Pancreas (tissue), 10 donors: Measurements from ENCODE around the gene EEF1B2. TPM values are rescaled to one million over a fixed set of nuclear protein-coding genes. Genes with fewer than 3 reads are reported as not detected.
"Not testable (repeated sequence)": the region's sequence is repeated elsewhere in the genome, so short reads cannot be mapped to it uniquely, and the experiment has no call there.

ENCODE experiments used
- ATAC-seq, 4 donors: fragments of 200-7000 bp; cut with Tn5 transposase; one replicate each; pipeline versions ENCODE4 v1.8.0 to v1.9.1; 2020; ENCODE audit warnings: mild to moderate bottlenecking in 4 of 4, moderate library complexity in 4 of 4
- DNase-seq, 6 donors: peaks; one replicate each; pipeline ENCODE4 v3.0.0-alpha.2; 2020
- FAIRE-seq: peaks from 2 replicates; lab custom pipeline; 2012; peaks lifted over from hg19 to GRCh38; lab: Jason Lieb, UNC
- H3K27ac ChIP-seq, 4 donors: fragments of 200-600 bp; sonication (generic); 1 replicate in 3 of 4; 2 replicates in 1 of 4; pipeline versions ENCODE4 v1.5.0 to v1.8.0; 2020
- H3K27me3 ChIP-seq, 4 donors: fragments of 200-600 bp; one replicate each; pipeline ENCODE4 v1.8.0; 2021
- H3K36me3 ChIP-seq, 3 donors: fragments of 200-600 bp; sonication (generic) in 1 of 3; one replicate each; pipeline versions ENCODE4 v1.5.0 to v1.8.0; 2020 to 2021
- H3K4me1 ChIP-seq, 3 donors: fragments of 200-600 bp; one replicate each; pipeline ENCODE4 v1.8.0; 2021
- H3K4me3 ChIP-seq, 4 donors: fragments of 200-600 bp; sonication (generic) in 2 of 4; one replicate each; pipeline versions ENCODE4 v1.5.0 to v1.8.0; 2020 to 2021
- H3K9me3 ChIP-seq, 4 donors: fragments of 200-600 bp; one replicate each; pipeline ENCODE4 v1.8.0; 2021
- WGBS, 2 donors: extraction: QIAGEN DNeasy Blood & Tissue Kit; methylation state at CpG; one replicate each; pipeline ENCODE4 v1.1.7; 2013; 5-methylcytosine and 5-hydroxymethylcytosine counted together
- intact Hi-C, 3 donors: fragments of 100-400 bp; cut with DNase I; formaldehyde crosslinking; loops; one replicate each; pipeline versions ENCODE4 v1.11.1 to v1.14.2; 2022
- polyA plus RNA-seq, 2 donors: library from polyadenylated mRNA; stranded (reverse); fragments of 200-250 nt; gene quantifications; one replicate each; pipeline ENCODE4 v1.2.3, GENCODE V29; 2013
- total RNA-seq, 6 donors: library from RNA; stranded (reverse); fragmentation: NEBNext Ultra II Directional in 4 of 6; extraction: Animal tissue kit (Norgen Biotek cat#: 25700) in 4 of 6; gene quantifications; one replicate each; pipeline versions ENCODE4 v1.2.1 to v1.2.4, GENCODE V29; 2021 to 2023
- TF ChIP-seq, protein P1 (sequence below), 4 donors: fragments of 200-600 bp; sonication (generic) in 3 of 4; IDR thresholded peaks; one replicate each; pipeline versions ENCODE4 v1.5.0 to v1.8.0; 2021; ENCODE audit warnings: antibody characterized with exemption in 4 of 4
- donor health status: healthy with polysubstance abuse.
- donor health status: DM: no; HTN: no; CAD: no; lungs with moderate emphysema.
- donor health status: DM: no; HTN: no; CAD: no.
- donor health status: control.
- donor health status: control.
- donor health status: Bipolar disorder and iron deficiency.
- donor health status: DM: yes; HTN: yes; CAD: no.
- donor health status: DM: no; HTN: no; CAD: no.
- donor health status: DM: no; HTN: no; CAD: no.
- donor health status: DM: yes; HTN: yes; CAD: no.

The EEF1B2 gene
- total and polyA plus RNA-seq, 8 donors = 390 to 817 (median 485) TPM

DNA sequence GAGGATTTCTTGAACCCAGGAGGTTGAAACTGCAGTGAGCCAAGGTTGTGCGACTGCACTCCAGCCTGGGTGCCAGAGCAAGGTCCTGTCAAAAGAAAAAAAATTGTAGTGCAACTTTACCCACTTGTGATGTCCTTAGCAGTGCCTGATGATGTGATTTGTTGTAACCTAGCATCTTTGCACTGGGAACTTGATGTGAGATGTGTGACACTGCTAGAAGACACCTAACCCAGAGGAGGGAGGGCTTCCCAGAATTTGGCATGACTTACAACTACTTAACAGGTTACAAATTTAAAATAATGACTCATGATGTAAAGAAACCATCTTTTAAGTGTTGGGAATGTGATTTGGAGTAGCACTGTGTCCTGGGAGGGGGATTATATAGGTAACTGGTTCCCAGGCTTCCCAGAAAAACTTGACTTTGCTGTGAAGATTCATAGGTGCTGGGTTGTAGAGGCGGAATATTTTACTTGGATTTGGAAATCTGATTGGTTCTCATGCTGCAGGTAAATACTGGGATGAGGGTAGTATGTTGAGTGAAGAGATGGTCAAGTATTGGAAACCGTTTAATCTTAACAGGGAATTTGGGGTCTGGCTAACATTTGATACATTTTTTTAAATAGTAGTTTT is 3.7 kb downstream of the EEF1B2 start:
- intact Hi-C loops = no loop called here
- no peaks in the 10 kb centered on the region for H3K27me3 ChIP-seq
- WGBS, 2 donors = 84 to 90% methylated on average over 3 of the region's 3 CpGs
- H3K4me3 ChIP-seq = peak overlapping the region in 1 of 4 donors; percentile 5
- H3K27ac ChIP-seq = no peak overlapping the region
- DNase-seq (no peak), ATAC-seq (no peak), FAIRE-seq (no peak)
- no peaks in the 10 kb centered on the region for H3K9me3 ChIP-seq
- peaks cover 0 to 11% (median 5%) of the 10 kb centered on the region in 3 donors for H3K4me1 ChIP-seq
- H3K36me3 ChIP-seq = peaks cover 0 to 19% (median 17%) of the 10 kb centered on the region in 3 donors
- TF ChIP-seq, protein P1, sequence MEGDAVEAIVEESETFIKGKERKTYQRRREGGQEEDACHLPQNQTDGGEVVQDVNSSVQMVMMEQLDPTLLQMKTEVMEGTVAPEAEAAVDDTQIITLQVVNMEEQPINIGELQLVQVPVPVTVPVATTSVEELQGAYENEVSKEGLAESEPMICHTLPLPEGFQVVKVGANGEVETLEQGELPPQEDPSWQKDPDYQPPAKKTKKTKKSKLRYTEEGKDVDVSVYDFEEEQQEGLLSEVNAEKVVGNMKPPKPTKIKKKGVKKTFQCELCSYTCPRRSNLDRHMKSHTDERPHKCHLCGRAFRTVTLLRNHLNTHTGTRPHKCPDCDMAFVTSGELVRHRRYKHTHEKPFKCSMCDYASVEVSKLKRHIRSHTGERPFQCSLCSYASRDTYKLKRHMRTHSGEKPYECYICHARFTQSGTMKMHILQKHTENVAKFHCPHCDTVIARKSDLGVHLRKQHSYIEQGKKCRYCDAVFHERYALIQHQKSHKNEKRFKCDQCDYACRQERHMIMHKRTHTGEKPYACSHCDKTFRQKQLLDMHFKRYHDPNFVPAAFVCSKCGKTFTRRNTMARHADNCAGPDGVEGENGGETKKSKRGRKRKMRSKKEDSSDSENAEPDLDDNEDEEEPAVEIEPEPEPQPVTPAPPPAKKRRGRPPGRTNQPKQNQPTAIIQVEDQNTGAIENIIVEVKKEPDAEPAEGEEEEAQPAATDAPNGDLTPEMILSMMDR (IDR thresholded peaks at IDR 0.05) = no peak

DNA sequence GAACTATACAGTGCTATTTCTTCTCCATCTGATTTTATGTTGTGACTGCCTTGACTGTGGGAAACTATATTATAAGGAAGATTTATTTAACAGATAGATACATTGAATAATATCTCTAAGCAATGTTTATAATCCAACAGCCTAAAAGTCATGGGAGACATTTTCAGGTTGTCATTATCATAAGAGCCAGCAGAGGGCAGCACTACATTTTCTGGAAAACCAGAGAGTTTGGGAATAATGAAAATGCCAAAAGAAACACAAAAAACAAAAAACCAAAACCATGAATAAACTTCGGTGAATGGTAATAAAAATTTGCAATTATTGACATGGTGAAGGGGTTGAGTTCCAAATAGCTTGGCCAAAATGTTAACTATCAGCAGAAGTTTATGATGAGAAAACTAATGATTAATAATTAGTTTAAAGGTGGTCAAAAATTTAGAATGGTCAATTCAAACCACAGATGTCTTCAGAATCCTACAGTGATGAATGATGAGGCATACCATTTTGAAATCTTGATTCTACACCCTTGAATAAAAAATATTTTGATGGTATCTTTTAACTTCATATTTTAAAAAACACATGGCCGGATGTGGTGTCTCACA is 4.7 kb downstream of the EEF1B2 start:
- DNase-seq (peak in 1 of 6 donors; percentile 41), FAIRE-seq (peak; percentile 84), ATAC-seq (no peak)
- Histone ChIP-seq H3K4me3 (no peak overlapping the region), H3K4me1 (peaks cover 0 to 11% (median 5%) of the 10 kb centered on the region in 3 donors), H3K36me3 (peaks cover 0 to 19% (median 17%) of the 10 kb centered on the region in 3 donors), H3K27ac (no peak overlapping the region), H3K9me3 (no peaks in the 10 kb centered on the region), H3K27me3 (no peaks in the 10 kb centered on the region)
- TF ChIP-seq, protein P1 (IDR thresholded peaks at IDR 0.05) = peak; percentile 51 to 70 (median 60)
- intact Hi-C loops = no loop called here
- 62 to 72% methylated on average over 2 of the region's 2 CpGs for WGBS, 2 donors

DNA sequence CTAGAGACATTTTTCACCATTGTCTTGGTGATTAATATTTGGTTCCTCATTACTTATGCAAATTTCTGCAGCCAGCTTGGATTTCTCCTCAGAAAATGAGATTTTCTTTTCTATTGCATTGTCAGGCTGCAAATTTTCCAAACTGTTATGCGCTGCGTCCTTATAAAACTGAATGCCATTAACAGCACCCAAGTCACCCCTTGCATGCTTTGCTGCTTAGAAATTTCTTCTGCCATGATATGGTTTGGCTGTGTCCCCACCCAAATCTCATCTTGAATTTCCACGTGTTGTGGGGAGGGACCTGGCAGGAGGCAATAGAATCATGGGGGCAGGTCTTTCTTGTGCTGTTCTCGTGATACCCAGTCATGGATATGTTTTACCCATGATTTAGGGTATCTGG is 8.5 kb downstream of the EEF1B2 start:
- H3K9me3 ChIP-seq, H3K4me1 ChIP-seq, H3K27ac ChIP-seq, FAIRE-seq, intact Hi-C loops, ATAC-seq, H3K36me3 ChIP-seq, H3K27me3 ChIP-seq, DNase-seq, H3K4me3 ChIP-seq: not testable (repeated sequence)
- WGBS, 2 donors = 92 to 96% methylated on average over 4 of the region's 4 CpGs

DNA sequence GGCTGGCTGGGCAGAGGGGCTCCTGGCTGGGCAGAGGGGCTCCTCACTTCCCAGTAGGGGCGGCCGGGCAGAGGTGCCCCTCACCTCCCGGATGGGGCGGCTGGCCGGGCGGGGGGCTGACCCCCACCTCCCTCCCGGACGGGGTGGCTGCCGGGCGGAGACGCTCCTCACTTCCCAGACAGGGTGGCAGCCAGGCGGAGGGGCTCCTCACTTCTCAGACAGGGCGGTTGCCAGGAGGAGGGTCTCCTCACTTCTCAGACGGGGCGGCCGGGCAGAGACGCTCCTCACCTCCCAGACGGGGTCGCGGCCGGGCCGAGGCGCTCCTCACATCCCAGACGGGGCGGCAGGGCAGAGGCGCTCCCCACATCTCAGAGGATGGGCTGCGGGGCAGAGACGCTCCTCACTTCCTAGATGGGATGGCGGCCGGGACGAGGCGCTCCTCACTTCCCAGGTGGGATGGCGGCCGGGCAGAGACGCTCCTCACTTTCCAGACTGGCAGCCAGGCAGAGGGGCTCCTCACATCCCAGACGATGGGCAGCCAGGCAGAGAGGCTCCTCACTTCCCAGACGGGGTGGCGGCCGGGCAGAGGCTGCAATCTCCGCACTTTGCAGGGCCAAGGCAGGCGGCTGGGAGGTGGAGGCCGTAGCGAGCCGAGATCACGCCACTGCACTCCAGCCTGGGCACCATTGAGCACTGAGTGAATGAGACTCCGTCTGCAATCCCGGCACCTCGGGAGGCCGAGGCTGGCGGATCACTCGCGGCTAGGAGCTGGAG is 12.1 kb downstream of the EEF1B2 start:
- H3K36me3 ChIP-seq, H3K9me3 ChIP-seq, H3K27me3 ChIP-seq, H3K4me3 ChIP-seq, H3K27ac ChIP-seq, ATAC-seq, DNase-seq, H3K4me1 ChIP-seq, FAIRE-seq, intact Hi-C loops: not testable (repeated sequence)
- 96 to 98% methylated on average over 8 to 45 of the region's 52 CpGs for WGBS, 2 donors

DNA sequence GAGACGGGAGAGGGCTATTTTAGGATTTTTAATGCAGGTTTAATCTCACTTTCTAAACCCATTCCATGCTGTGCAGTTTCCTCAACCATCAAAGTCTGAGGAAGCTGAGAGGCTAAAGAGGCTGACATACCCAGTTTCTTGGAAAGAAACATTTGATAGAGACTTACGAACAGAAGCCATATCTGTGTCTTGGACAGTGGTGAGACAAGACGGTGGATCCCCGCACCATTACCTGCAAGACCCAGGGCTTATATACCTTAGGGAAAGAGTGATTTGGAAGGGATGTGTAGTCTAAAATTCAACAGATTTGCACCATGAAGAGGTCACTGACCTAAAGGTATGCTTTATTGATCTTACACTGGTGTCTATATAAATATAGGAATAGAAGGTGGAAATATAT is 13.5 kb downstream of the EEF1B2 start:
- Histone ChIP-seq H3K9me3 (no peaks in the 10 kb centered on the region), H3K4me1 (no peaks in the 10 kb centered on the region), H3K27me3 (no peaks in the 10 kb centered on the region), H3K27ac (no peak overlapping the region), H3K36me3 (no peaks in the 10 kb centered on the region), H3K4me3 (no peak overlapping the region)
- FAIRE-seq = no peak
- DNase-seq = no peak
- ATAC-seq = no peak
- TF ChIP-seq, protein P1 (IDR thresholded peaks at IDR 0.05) = no peak
- 90 to 95% methylated on average over 4 of the region's 4 CpGs for WGBS, 2 donors
- intact Hi-C loops = no loop called here
